Spinal cord (tissue), 10 donors: ENCODE results near the gene SGCA. TPM values are rescaled to one million over a fixed set of nuclear protein-coding genes. Genes with fewer than 3 reads are reported as not detected.

ENCODE experiments used
- DNase-seq, 6 donors: peaks; one replicate each; pipeline versions ENCODE4 v3.0.0 to v3.0.0-alpha.2; 2013 to 2015; ENCODE audit warnings: low spot score in 6 of 6, low read depth in 4 of 6
- H3K27ac ChIP-seq: one replicate; pipeline ENCODE4 v1.5.1; 2013; ENCODE audit warnings: low read depth, low read length, control low read depth
- H3K27me3 ChIP-seq: one replicate; pipeline ENCODE4 v1.6.1; 2013; ENCODE audit warnings: low read length; ENCODE audit not compliant: control insufficient read depth, insufficient read depth
- H3K36me3 ChIP-seq: one replicate; pipeline ENCODE4 v1.6.1; 2013; ENCODE audit warnings: low read length; ENCODE audit not compliant: control insufficient read depth, insufficient read depth
- H3K4me1 ChIP-seq: one replicate; pipeline ENCODE4 v1.6.1; 2013; ENCODE audit warnings: low read length; ENCODE audit not compliant: control insufficient read depth, insufficient read depth
- H3K4me3 ChIP-seq: one replicate; pipeline ENCODE4 v1.5.1; 2013; ENCODE audit warnings: low read depth, low read length, control low read depth
- H3K9me3 ChIP-seq: one replicate; pipeline ENCODE4 v1.6.1; 2013; ENCODE audit warnings: low read length; ENCODE audit not compliant: control insufficient read depth, insufficient read depth
- WGBS: methylation state at CpG from one replicate; pipeline ENCODE4 v1.1.5; 2013; ENCODE audit warnings: missing lambda C conversion rate; ENCODE audit not compliant: insufficient coverage; 5-methylcytosine and 5-hydroxymethylcytosine counted together
- polyA plus RNA-seq, 2 donors: library from polyadenylated mRNA; unstranded; fragments of 120-200 nt; gene quantifications; one replicate each; pipeline ENCODE4 v1.2.1, GENCODE V29; 2013; ENCODE audit not compliant: insufficient read length in 2 of 2
- total RNA-seq, 2 donors: library from RNA; depleted of rRNA in 1 of 2; stranded (reverse); fragments of 120-200 nt in 1 of 2; fragments of >200 nt in 1 of 2; gene quantifications; one replicate each; pipeline versions ENCODE4 v1.2.3 to v1.2.4, GENCODE V29; 2013 to 2014
- donor health status: healthy.

The SGCA gene
- total and polyA plus RNA-seq, 4 donors: 0.72 to 3.0 (median 1.2) TPM

GRCh38 chr17:50213026-50214022, 47.5 kb downstream of the SGCA start:
- Histone ChIP-seq H3K36me3 (no peaks in the 10 kb centered on the region), H3K27ac (no peak overlapping the region), H3K4me1 (peaks cover 19% of the 10 kb centered on the region), H3K4me3 (no peak overlapping the region), H3K27me3 (peaks cover 13% of the 10 kb centered on the region), H3K9me3 (no peaks in the 10 kb centered on the region)
- 60% methylated on average over 1 of the region's 9 CpGs for WGBS
- peak in 1 of 6 donors; percentile 3 for DNase-seq

GRCh38 chr17:50214976-50215760, 49.4 kb downstream of the SGCA start:
- Histone ChIP-seq H3K27me3 (peaks cover 7% of the 10 kb centered on the region), H3K4me1 (peaks cover 12% of the 10 kb centered on the region), H3K9me3 (no peaks in the 10 kb centered on the region), H3K4me3 (no peak overlapping the region), H3K36me3 (no peaks in the 10 kb centered on the region), H3K27ac (peak overlapping the region; percentile 40)
- WGBS: 100% methylated on average over 2 of the region's 8 CpGs
- peak in 1 of 6 donors; percentile 9 for DNase-seq

- WGBS: 100% methylated on average over 1 of the region's 3 CpGs
- DNase-seq: peak in 1 of 6 donors; percentile 71
- H3K27me3 ChIP-seq: no peaks in the 10 kb centered on the region
- peak overlapping the region; percentile 65 for H3K27ac ChIP-seq
- H3K4me1 ChIP-seq: peaks cover 12% of the 10 kb centered on the region
- H3K9me3 ChIP-seq: no peaks in the 10 kb centered on the region
- H3K4me3 ChIP-seq: no peak overlapping the region
- H3K36me3 ChIP-seq: no peaks in the 10 kb centered on the region
Measured at GRCh38 chr17:50217591-50217990, 51.8 kb downstream of the SGCA start.

GRCh38 chr17:50218071-50218759, 52.4 kb downstream of the SGCA start:
- Histone ChIP-seq H3K4me3 (no peak overlapping the region), H3K27me3 (no peaks in the 10 kb centered on the region), H3K36me3 (no peaks in the 10 kb centered on the region), H3K27ac (peak overlapping the region; percentile 65), H3K4me1 (peaks cover 12% of the 10 kb centered on the region), H3K9me3 (no peaks in the 10 kb centered on the region)
- no CpG with 5 or more reads among the region's 3 CpGs for WGBS
- peak in 1 of 6 donors; percentile 9 for DNase-seq

- WGBS: no CpG with 5 or more reads among the region's 1 CpG
Measured at GRCh38 chr17:50218771-50219315, 53.0 kb downstream of the SGCA start.

GRCh38 chr17:50219342-50219741, 53.5 kb downstream of the SGCA start:
- DNase-seq: peak in 1 of 6 donors; percentile 8
- Histone ChIP-seq H3K4me1 (peaks cover 12% of the 10 kb centered on the region), H3K27me3 (no peaks in the 10 kb centered on the region), H3K36me3 (no peaks in the 10 kb centered on the region), H3K9me3 (no peaks in the 10 kb centered on the region), H3K4me3 (no peak overlapping the region), H3K27ac (peak overlapping the region; percentile 65)
- whole genome bisulfite sequencing: no CpG with 5 or more reads among the region's 5 CpGs

More at GRCh38 chr17:50218771-50219315, 53.0 kb downstream of the SGCA start:
- peak overlapping the region; percentile 65 for H3K27ac ChIP-seq
- peak in 1 of 6 donors; percentile 15 for DNase-seq
- peaks cover 12% of the 10 kb centered on the region for H3K4me1 ChIP-seq
- no peaks in the 10 kb centered on the region for H3K27me3 ChIP-seq
- no peaks in the 10 kb centered on the region for H3K9me3 ChIP-seq
- no peak overlapping the region for H3K4me3 ChIP-seq
- H3K36me3 ChIP-seq: no peaks in the 10 kb centered on the region

- Histone ChIP-seq H3K36me3 (no peaks in the 10 kb centered on the region), H3K9me3 (no peaks in the 10 kb centered on the region), H3K27ac (peak overlapping the region; percentile 65), H3K4me1 (peaks cover 12% of the 10 kb centered on the region), H3K27me3 (no peaks in the 10 kb centered on the region), H3K4me3 (no peak overlapping the region)
- WGBS: 29% methylated on average over 3 of the region's 4 CpGs
- peak in 1 of 6 donors; percentile 17 for DNase-seq
Measured at GRCh38 chr17:50219939-50220465, 54.2 kb downstream of the SGCA start.

GRCh38 chr17:50220811-50221210, 55.0 kb downstream of the SGCA start:
- Histone ChIP-seq H3K27ac (peak overlapping the region; percentile 34), H3K4me1 (peaks cover 12% of the 10 kb centered on the region), H3K27me3 (no peaks in the 10 kb centered on the region), H3K36me3 (no peaks in the 10 kb centered on the region), H3K4me3 (no peak overlapping the region), H3K9me3 (peaks cover 3% of the 10 kb centered on the region)
- DNase-seq: no peak
- WGBS: 76% methylated on average over 15 of the region's 15 CpGs
